GM12864 (cell line): ENCODE results near the gene C1orf174.

ENCODE experiments used
- DNase-seq: peaks from one replicate; pipeline ENCODE4 v3.0.0-alpha.2; 2011; ENCODE audit warnings: low read depth
- H3K4me3 ChIP-seq: 2 replicates; pipeline ENCODE4 v1.5.1; 2011; ENCODE audit warnings: mild to moderate bottlenecking, low read depth, low read length, control low read depth
- TF ChIP-seq, protein P1 (sequence below): IDR thresholded peaks from 2 replicates; pipeline ENCODE4 v1.5.1; 2011; ENCODE audit warnings: low read depth, mild to moderate bottlenecking, moderate library complexity, low read length, control low read depth, inconsistent platforms; ENCODE audit errors: missing control alignments

The C1orf174 gene

DNA sequence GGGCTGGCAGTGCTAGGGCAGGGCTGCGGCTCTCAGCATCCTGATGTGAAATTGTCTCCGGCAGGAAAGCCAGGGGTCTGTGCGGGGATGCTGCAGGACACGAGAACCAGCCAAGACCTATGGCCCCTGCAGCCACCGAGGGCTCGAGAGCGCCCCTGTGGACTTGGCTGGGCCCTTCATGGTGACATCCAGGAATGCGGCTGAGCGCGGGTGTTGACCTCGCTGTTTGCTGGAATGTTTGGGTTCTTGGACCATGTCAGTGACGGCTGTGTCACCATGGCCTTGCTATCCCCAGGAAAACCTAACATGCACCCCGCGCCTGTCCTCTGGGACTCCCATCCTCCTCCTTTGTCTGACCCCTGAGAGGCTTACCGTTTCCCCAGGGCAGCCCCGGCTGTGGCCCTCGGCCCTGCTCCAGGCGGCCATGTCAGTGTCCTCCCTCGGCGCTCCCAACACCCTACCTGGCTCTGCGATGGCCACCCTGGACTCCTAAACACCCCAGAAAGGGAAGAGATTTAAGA is 14.3 kb upstream of the C1orf174 start:
- no peak overlapping the region for H3K4me3 ChIP-seq
- DNase-seq = no peak
- TF ChIP-seq, protein P1, sequence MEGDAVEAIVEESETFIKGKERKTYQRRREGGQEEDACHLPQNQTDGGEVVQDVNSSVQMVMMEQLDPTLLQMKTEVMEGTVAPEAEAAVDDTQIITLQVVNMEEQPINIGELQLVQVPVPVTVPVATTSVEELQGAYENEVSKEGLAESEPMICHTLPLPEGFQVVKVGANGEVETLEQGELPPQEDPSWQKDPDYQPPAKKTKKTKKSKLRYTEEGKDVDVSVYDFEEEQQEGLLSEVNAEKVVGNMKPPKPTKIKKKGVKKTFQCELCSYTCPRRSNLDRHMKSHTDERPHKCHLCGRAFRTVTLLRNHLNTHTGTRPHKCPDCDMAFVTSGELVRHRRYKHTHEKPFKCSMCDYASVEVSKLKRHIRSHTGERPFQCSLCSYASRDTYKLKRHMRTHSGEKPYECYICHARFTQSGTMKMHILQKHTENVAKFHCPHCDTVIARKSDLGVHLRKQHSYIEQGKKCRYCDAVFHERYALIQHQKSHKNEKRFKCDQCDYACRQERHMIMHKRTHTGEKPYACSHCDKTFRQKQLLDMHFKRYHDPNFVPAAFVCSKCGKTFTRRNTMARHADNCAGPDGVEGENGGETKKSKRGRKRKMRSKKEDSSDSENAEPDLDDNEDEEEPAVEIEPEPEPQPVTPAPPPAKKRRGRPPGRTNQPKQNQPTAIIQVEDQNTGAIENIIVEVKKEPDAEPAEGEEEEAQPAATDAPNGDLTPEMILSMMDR = no peak

DNA sequence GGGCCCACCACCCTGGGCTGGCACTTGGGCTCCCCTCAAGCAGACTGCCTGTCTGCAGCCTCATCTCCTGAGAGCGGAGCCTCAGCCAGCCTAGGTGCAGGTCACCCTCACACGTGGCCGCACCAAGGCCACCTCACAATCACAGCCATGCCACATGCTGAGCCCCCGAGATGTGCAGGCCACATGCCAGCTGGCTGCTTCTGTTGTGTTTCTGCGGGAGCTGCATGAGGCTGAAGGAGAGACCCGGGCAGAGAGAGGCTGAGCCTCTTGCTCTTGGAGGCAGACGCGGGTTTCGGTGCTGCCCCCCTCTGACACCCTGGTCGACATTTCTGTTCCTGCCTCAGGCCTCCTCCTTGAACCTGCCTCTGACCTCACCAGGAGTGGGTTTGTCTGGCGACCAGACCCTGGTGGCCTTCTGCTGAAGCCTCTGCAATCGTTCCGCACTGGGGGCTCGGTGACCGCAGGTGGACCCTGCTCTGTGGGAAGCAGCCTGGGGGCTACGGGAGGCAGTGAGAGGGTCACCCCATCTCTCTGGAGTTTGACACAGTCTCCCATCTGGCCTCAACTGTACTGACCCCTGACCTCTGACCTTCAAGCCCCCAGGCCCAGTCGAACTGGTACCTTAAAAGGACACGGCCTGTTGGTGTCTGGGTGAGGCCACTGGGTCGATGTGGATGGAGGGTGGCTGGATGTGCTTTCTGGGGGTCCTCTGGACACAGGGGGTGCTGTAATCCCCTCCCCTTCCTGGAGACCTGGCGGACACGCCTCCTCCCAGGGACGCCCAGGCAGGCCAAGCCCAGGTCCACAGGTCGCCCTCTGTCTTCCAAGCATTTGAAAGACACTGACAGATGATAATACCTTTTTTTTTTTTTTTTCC is 13.0 kb upstream of the C1orf174 start:
- TF ChIP-seq, protein P1 = no peak
- H3K4me3 ChIP-seq = no peak overlapping the region
- no peak for DNase-seq

DNA sequence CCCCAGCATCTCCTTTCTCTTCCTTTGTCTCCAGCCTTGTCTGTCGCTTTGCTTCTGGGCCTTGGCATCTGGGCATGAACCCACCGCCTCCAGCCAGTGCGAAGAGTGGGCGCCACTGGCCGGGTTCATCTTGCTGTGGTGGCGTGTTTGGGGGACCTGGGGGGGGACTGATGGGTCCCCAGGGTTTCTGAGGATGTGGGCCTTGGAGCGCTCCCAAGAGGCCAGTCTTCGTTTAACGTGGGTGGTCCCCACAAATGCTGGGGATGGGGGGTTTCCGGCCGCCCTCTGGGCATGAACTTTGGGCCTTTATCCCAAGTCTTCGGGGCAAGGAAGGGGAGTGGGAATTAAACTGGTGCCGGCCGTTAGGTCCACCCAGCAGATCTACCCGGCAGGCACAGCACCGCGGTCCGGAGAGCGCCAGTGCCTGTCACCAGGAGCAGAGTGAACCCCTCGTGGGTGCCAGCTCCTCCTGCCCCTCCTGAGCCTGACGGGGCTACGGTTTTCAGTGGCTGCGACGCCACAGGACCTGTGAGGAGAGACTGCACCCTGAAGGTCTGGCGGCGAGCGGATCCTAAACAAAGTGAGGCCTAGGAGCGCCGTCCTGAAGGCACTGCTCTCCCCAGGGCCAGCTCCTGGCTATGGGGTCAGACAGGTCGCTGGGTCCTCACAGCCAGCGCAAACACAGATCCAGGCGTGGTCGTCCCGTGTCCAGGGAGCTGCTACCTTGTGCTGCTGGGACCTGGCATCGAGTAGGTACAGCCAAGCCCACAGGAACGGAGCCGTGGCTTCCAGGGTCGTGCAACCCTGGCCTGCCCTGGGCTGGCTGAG is 12.1 kb upstream of the C1orf174 start:
- TF ChIP-seq, protein P1 = no peak
- DNase-seq = no peak
- H3K4me3 ChIP-seq = no peak overlapping the region

DNA sequence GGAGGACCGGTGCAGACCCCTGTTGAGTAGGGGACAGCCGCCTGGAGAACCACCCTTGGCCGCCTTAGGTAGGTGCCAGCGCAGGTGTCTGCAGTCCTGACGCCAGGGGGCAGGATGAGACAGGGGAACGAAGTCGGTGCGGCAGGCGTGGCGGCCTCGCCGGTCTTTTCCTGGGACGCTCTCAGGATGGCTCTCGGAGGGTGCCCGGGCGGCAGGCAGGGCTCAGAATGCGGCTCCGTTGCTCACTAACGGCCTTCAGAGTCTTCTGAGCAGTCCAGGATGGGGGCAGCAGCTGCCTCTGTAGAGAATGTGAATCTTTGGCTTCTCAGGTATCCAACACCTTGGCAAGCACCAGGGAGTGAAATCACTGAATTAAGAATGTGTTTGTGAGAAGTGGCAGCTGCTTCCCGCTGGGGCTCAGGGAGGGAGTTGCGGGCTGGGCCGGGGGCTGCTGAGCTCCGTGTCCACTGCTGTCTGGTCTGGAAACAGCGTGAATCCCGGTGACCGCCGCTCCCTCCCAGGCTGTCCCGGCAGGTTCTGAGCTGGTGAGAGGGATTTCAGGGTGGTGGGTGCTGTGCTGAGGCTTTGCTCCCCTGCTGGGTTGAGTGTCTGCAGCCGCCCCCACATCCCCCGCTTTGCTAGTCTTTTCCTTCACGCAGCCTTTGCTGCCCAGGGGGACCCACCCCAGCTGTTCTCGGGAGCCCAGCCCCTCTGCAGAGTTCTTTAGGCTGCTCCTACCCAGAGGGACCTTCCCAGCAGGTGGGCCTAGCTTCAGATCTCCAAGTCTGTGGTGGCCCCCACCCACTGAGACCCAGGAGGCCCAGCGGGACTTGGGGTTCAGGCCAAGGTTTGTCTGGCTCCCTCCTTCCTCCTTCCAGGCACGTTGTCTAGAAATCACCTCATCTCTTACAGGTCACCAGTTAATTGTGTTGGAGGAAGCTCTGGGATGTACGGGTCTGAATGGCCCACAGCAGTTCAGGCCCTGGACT is 11.1 kb upstream of the C1orf174 start:
- TF ChIP-seq, protein P1 = peak; percentile 88
- DNase-seq = peak; percentile 27
- H3K4me3 ChIP-seq = no peak overlapping the region

DNA sequence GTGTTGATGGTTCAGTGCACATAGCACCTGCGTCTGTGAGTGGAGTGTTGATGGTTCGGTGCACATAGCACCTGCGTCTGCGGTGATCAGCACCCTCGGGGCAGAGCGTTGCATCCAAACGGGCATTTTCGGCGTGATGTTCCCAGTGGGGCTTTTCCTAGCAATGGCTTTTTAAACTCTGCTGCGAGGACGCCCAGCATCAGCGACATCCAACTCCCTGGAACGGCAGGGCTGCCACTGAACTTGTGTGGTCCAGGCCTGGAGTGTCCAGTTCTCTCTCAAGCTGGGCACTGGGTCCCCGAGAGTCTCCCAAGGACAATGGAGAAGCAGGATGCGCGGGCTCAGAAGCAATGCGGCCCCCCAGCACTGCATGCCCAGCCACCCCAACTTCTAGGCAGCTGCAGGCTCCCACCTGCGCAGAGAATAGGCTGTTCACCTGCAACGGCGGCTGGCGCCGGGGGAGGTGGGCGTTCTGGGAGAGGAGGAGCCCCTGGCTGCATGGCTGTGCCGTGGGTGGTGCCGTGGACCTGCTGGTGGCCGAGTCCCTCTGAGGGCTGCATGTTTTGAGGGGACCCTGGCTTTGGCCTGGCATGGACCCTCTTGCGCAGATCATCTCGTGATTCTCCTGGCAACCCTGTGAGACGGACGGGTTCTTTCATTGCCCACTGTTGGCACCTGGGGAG is 10.1 kb upstream of the C1orf174 start:
- no peak for DNase-seq
- no peak overlapping the region for H3K4me3 ChIP-seq
- TF ChIP-seq, protein P1 = no peak

DNA sequence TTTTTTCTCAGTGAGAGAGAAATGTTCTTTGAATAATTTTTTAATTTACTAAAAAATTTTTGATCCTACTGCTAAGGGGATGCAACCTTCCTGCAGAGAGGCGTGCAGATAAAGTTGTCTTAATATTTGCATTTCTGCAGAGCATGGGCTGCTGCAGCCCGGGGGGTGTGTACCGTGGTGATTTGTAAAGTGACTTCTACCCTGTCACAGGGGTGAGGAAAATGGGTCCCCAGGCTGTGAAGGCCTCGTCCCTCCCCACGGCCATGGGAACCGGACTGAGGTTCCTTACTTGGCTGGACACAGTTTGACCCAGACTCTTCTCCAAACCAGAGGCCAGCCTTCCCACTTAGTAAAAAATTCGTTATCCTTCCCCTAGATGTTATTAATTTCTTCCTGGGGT is 9.5 kb upstream of the C1orf174 start:
- no peak overlapping the region for H3K4me3 ChIP-seq
- no peak for DNase-seq
- TF ChIP-seq, protein P1 = no peak
